WTC11 (cell line): ENCODE results near the gene PPM1M. TPM values are rescaled to one million over a fixed set of nuclear protein-coding genes. Genes with fewer than 3 reads are reported as not detected.

Source experiments
- CREB1 ChIP-seq: sonication (generic); formaldehyde crosslinking; IDR thresholded peaks from 2 replicates; pipeline ENCODE4 v1.8.0; 2023; ENCODE audit warnings: mild to moderate bottlenecking, missing genetic modification reagents
- EMX1 ChIP-seq: fragments of 250-450 bp; sonication (Bioruptor Pico); IDR thresholded peaks from 2 replicates; pipeline ENCODE4 v1.8.0; 2021; ENCODE audit warnings: mild to moderate bottlenecking
- ESRRA ChIP-seq: sonication (generic); formaldehyde crosslinking; IDR thresholded peaks from 2 replicates; pipeline ENCODE4 v1.8.1; 2022; ENCODE audit warnings: mild to moderate bottlenecking, missing genetic modification reagents, borderline replicate concordance
- ETV6 ChIP-seq: sonication (generic); formaldehyde crosslinking; IDR thresholded peaks from 2 replicates; pipeline ENCODE4 v1.8.1; 2022; ENCODE audit warnings: mild to moderate bottlenecking, missing genetic modification reagents
- GTF2I ChIP-seq: fragments of 250-450 bp; sonication (Bioruptor Pico); conservative IDR thresholded peaks from 2 replicates; pipeline ENCODE4 v1.4.0; 2021; ENCODE audit warnings: mild to moderate bottlenecking
- IRF2 ChIP-seq: sonication (generic); formaldehyde crosslinking; IDR thresholded peaks from 2 replicates; pipeline ENCODE4 v1.8.0; 2022; ENCODE audit warnings: low read depth, missing genetic modification reagents, borderline replicate concordance
- JUN ChIP-seq: sonication (generic); formaldehyde crosslinking; IDR thresholded peaks from 2 replicates; pipeline ENCODE4 v1.8.0; 2023; ENCODE audit warnings: mild to moderate bottlenecking, missing genetic modification reagents
- KAT7 ChIP-seq: sonication (generic); formaldehyde crosslinking; IDR thresholded peaks from 2 replicates; pipeline ENCODE4 v1.8.1; 2023; ENCODE audit warnings: missing genetic modification reagents, mild to moderate bottlenecking, borderline replicate concordance
- MYBL2 ChIP-seq: sonication (generic); formaldehyde crosslinking; IDR thresholded peaks from 2 replicates; pipeline ENCODE4 v1.8.1; 2023; ENCODE audit warnings: mild to moderate bottlenecking, moderate library complexity, missing genetic modification reagents
- NR3C1 ChIP-seq: sonication (generic); formaldehyde crosslinking; conservative IDR thresholded peaks from 2 replicates; pipeline ENCODE4 v1.8.1; 2023; ENCODE audit warnings: low read depth, mild to moderate bottlenecking, missing genetic modification reagents
- PRRX2 ChIP-seq: fragments of 250-450 bp; sonication (Bioruptor Pico); IDR thresholded peaks from 2 replicates; pipeline ENCODE4 v1.8.0; 2021; ENCODE audit warnings: mild to moderate bottlenecking
- SMAD3 ChIP-seq: sonication (generic); formaldehyde crosslinking; IDR thresholded peaks from 2 replicates; pipeline ENCODE4 v1.8.0; 2022; ENCODE audit warnings: missing genetic modification reagents, mild to moderate bottlenecking, borderline replicate concordance
- SOX15 ChIP-seq: fragments of 250-450 bp; sonication (Bioruptor Pico); IDR thresholded peaks from 2 replicates; pipeline ENCODE4 v1.9.0; 2021; ENCODE audit warnings: mild to moderate bottlenecking
- TCF7 ChIP-seq: sonication (generic); formaldehyde crosslinking; IDR thresholded peaks from 2 replicates; pipeline ENCODE4 v1.8.0; 2022; ENCODE audit warnings: mild to moderate bottlenecking, low read depth, missing genetic modification reagents, moderate library complexity
- ZNF121 ChIP-seq: sonication (generic); formaldehyde crosslinking; IDR thresholded peaks from 2 replicates; pipeline ENCODE4 v1.8.0; 2023; ENCODE audit warnings: missing genetic modification reagents
- total RNA-seq: library from RNA; stranded (reverse); gene quantifications from 3 replicates; pipeline ENCODE4 v1.2.3, GENCODE V29; 2021
- TF ChIP-seq, protein P1 (sequence below): fragments of 250-450 bp; sonication (Bioruptor Pico); IDR thresholded peaks from 2 replicates; pipeline ENCODE4 v1.9.0; 2021; ENCODE audit warnings: mild to moderate bottlenecking
- TF ChIP-seq, protein P2 (sequence below): sonication (generic); formaldehyde crosslinking; IDR thresholded peaks from 2 replicates; pipeline ENCODE4 v1.8.0; 2022; ENCODE audit warnings: missing genetic modification reagents
- TF ChIP-seq, protein P3 (sequence below): sonication (generic); formaldehyde crosslinking; IDR thresholded peaks from 2 replicates; pipeline ENCODE4 v1.8.1; 2023; ENCODE audit warnings: mild to moderate bottlenecking, missing genetic modification reagents
- TF ChIP-seq, protein P4 (sequence below): sonication (generic); formaldehyde crosslinking; IDR thresholded peaks from 2 replicates; pipeline ENCODE4 v1.8.1; 2022; ENCODE audit warnings: mild to moderate bottlenecking, moderate library complexity, missing genetic modification reagents
- TF ChIP-seq, protein P5 (sequence below): sonication (generic); formaldehyde crosslinking; IDR thresholded peaks from 2 replicates; pipeline ENCODE4 v1.8.1; 2023; ENCODE audit warnings: mild to moderate bottlenecking, moderate library complexity, missing genetic modification reagents
- TF ChIP-seq, protein P6 (sequence below): fragments of 250-450 bp; sonication (Bioruptor Pico); IDR thresholded peaks from 2 replicates; pipeline ENCODE4 v1.9.0; 2021; ENCODE audit warnings: mild to moderate bottlenecking, borderline replicate concordance

The PPM1M gene
- total RNA-seq, 1 experiment from 2014 or later, result 7.0 TPM

DNA sequence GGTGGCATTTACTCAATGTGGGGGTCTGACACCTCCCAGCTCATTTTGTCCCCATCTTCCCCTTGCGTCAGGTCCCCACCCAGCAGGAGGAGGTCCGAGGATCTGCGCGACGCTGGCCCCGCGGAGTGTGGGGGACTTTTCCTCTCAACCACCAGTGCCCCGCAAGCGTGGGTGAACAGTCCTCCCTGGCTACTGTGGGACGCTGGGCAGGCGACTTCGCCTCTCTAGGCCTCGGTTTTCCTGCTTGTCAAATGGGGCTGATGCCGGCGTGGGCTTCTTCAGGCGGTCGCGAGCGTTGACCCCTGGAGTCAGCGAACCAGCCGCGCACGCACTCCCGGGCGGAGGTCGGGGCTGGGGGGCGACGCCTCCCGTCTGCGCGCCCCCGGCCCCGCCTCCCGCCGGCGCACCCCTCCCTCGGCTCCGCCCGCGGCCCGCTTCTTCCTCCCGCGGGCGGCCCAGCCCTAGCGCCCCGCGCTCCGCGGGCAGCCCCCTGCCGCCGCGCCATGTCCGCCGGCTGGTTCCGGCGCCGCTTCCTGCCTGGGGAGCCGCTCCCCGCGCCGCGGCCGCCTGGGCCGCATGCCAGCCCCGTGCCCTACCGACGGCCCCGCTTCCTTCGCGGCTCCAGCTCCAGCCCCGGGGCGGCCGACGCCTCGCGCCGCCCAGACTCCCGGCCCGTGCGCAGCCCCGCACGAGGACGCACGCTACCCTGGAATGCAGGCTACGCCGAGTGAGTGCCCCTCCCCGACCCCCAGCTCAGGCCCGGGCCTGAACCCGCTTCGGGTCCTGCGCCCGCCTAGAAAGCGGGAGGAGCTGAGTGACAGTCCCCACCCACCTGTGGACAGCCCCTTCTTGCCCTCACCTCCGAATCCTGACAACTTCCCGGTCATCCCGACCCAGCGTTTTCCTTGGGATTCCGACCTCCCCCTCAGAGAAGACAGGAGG lies at the start of gene PPM1M (continued):
- TF ChIP-seq, protein P1, sequence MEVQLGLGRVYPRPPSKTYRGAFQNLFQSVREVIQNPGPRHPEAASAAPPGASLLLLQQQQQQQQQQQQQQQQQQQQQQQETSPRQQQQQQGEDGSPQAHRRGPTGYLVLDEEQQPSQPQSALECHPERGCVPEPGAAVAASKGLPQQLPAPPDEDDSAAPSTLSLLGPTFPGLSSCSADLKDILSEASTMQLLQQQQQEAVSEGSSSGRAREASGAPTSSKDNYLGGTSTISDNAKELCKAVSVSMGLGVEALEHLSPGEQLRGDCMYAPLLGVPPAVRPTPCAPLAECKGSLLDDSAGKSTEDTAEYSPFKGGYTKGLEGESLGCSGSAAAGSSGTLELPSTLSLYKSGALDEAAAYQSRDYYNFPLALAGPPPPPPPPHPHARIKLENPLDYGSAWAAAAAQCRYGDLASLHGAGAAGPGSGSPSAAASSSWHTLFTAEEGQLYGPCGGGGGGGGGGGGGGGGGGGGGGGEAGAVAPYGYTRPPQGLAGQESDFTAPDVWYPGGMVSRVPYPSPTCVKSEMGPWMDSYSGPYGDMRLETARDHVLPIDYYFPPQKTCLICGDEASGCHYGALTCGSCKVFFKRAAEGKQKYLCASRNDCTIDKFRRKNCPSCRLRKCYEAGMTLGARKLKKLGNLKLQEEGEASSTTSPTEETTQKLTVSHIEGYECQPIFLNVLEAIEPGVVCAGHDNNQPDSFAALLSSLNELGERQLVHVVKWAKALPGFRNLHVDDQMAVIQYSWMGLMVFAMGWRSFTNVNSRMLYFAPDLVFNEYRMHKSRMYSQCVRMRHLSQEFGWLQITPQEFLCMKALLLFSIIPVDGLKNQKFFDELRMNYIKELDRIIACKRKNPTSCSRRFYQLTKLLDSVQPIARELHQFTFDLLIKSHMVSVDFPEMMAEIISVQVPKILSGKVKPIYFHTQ (CRISPR knock-in tag), result no peak
- TF ChIP-seq, protein P2, sequence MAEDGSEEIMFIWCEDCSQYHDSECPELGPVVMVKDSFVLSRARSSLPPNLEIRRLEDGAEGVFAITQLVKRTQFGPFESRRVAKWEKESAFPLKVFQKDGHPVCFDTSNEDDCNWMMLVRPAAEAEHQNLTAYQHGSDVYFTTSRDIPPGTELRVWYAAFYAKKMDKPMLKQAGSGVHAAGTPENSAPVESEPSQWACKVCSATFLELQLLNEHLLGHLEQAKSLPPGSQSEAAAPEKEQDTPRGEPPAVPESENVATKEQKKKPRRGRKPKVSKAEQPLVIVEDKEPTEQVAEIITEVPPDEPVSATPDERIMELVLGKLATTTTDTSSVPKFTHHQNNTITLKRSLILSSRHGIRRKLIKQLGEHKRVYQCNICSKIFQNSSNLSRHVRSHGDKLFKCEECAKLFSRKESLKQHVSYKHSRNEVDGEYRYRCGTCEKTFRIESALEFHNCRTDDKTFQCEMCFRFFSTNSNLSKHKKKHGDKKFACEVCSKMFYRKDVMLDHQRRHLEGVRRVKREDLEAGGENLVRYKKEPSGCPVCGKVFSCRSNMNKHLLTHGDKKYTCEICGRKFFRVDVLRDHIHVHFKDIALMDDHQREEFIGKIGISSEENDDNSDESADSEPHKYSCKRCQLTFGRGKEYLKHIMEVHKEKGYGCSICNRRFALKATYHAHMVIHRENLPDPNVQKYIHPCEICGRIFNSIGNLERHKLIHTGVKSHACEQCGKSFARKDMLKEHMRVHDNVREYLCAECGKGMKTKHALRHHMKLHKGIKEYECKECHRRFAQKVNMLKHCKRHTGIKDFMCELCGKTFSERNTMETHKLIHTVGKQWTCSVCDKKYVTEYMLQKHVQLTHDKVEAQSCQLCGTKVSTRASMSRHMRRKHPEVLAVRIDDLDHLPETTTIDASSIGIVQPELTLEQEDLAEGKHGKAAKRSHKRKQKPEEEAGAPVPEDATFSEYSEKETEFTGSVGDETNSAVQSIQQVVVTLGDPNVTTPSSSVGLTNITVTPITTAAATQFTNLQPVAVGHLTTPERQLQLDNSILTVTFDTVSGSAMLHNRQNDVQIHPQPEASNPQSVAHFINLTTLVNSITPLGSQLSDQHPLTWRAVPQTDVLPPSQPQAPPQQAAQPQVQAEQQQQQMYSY (CRISPR knock-in tag), result no peak
- TF ChIP-seq IRF2 (CRISPR knock-in tag), result no peak
- TF ChIP-seq PRRX2 (CRISPR knock-in tag), result no peak
- no peak for TF ChIP-seq NR3C1
- TF ChIP-seq GTF2I (CRISPR knock-in tag), result no peak
- TF ChIP-seq ESRRA, result peak; percentile 69; the same call in 1 of the 2 replicates
- TF ChIP-seq JUN (CRISPR knock-in tag), result peak; percentile 16; the same call in 1 of the 2 replicates
- peak; percentile 59; the same call in 1 of the 2 replicates for TF ChIP-seq CREB1 (CRISPR knock-in tag)
- 0 out of 2 replicates have a peak, but pooled peaks have one; percentile 11 for TF ChIP-seq MYBL2 (CRISPR knock-in tag)
- no peak for TF ChIP-seq SOX15 (CRISPR knock-in tag)
- TF ChIP-seq, protein P3, sequence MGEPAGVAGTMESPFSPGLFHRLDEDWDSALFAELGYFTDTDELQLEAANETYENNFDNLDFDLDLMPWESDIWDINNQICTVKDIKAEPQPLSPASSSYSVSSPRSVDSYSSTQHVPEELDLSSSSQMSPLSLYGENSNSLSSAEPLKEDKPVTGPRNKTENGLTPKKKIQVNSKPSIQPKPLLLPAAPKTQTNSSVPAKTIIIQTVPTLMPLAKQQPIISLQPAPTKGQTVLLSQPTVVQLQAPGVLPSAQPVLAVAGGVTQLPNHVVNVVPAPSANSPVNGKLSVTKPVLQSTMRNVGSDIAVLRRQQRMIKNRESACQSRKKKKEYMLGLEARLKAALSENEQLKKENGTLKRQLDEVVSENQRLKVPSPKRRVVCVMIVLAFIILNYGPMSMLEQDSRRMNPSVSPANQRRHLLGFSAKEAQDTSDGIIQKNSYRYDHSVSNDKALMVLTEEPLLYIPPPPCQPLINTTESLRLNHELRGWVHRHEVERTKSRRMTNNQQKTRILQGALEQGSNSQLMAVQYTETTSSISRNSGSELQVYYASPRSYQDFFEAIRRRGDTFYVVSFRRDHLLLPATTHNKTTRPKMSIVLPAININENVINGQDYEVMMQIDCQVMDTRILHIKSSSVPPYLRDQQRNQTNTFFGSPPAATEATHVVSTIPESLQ (CRISPR knock-in tag), result no peak
- 0 out of 2 replicates have a peak, but pooled peaks have one; percentile 46 for TF ChIP-seq TCF7
- no peak for TF ChIP-seq ZNF121 (CRISPR knock-in tag)
- TF ChIP-seq, protein P4, sequence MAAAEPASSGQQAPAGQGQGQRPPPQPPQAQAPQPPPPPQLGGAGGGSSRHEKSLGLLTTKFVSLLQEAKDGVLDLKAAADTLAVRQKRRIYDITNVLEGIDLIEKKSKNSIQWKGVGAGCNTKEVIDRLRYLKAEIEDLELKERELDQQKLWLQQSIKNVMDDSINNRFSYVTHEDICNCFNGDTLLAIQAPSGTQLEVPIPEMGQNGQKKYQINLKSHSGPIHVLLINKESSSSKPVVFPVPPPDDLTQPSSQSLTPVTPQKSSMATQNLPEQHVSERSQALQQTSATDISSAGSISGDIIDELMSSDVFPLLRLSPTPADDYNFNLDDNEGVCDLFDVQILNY (CRISPR knock-in tag), result peak; percentile 66
- TF ChIP-seq, protein P5, sequence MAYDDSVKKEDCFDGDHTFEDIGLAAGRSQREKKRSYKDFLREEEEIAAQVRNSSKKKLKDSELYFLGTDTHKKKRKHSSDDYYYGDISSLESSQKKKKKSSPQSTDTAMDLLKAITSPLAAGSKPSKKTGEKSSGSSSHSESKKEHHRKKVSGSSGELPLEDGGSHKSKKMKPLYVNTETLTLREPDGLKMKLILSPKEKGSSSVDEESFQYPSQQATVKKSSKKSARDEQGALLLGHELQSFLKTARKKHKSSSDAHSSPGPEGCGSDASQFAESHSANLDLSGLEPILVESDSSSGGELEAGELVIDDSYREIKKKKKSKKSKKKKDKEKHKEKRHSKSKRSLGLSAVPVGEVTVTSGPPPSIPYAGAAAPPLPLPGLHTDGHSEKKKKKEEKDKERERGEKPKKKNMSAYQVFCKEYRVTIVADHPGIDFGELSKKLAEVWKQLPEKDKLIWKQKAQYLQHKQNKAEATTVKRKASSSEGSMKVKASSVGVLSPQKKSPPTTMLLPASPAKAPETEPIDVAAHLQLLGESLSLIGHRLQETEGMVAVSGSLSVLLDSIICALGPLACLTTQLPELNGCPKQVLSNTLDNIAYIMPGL, result no peak
- TF ChIP-seq EMX1, result no peak
- TF ChIP-seq ETV6 (CRISPR knock-in tag), result peak; percentile 75; the same call in 1 of the 2 replicates
- peak; percentile 69; the same call in 1 of the 2 replicates for TF ChIP-seq KAT7 (CRISPR knock-in tag)
- TF ChIP-seq, protein P6, sequence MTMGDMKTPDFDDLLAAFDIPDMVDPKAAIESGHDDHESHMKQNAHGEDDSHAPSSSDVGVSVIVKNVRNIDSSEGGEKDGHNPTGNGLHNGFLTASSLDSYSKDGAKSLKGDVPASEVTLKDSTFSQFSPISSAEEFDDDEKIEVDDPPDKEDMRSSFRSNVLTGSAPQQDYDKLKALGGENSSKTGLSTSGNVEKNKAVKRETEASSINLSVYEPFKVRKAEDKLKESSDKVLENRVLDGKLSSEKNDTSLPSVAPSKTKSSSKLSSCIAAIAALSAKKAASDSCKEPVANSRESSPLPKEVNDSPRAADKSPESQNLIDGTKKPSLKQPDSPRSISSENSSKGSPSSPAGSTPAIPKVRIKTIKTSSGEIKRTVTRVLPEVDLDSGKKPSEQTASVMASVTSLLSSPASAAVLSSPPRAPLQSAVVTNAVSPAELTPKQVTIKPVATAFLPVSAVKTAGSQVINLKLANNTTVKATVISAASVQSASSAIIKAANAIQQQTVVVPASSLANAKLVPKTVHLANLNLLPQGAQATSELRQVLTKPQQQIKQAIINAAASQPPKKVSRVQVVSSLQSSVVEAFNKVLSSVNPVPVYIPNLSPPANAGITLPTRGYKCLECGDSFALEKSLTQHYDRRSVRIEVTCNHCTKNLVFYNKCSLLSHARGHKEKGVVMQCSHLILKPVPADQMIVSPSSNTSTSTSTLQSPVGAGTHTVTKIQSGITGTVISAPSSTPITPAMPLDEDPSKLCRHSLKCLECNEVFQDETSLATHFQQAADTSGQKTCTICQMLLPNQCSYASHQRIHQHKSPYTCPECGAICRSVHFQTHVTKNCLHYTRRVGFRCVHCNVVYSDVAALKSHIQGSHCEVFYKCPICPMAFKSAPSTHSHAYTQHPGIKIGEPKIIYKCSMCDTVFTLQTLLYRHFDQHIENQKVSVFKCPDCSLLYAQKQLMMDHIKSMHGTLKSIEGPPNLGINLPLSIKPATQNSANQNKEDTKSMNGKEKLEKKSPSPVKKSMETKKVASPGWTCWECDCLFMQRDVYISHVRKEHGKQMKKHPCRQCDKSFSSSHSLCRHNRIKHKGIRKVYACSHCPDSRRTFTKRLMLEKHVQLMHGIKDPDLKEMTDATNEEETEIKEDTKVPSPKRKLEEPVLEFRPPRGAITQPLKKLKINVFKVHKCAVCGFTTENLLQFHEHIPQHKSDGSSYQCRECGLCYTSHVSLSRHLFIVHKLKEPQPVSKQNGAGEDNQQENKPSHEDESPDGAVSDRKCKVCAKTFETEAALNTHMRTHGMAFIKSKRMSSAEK, result 0 out of 2 replicates have a peak, but pooled peaks have one; percentile 61
- TF ChIP-seq SMAD3 (CRISPR knock-in tag), result no peak
